Heart left ventricle (tissue), 16 donors: ENCODE measurements around the gene PDE11A. TPM values are rescaled to one million over a fixed set of nuclear protein-coding genes. Genes with fewer than 3 reads are reported as not detected.

Experiments
- ATAC-seq, 4 donors: fragments of 200-7000 bp; cut with Tn5 transposase; one replicate each; pipeline ENCODE4 v1.9.1; 2020 to 2022; ENCODE audit warnings: moderate library complexity in 4 of 4, mild to moderate bottlenecking in 3 of 4, moderate number of reproducible peaks in 1 of 4
- DNase-seq, 5 donors: peaks; one replicate each; pipeline ENCODE4 v3.0.0-alpha.2; 2020
- H3K27ac ChIP-seq, 12 donors: fragments of 200-600 bp; sonication (generic) in 4 of 12; one replicate each; pipeline versions ENCODE4 v1.5.0 to v1.8.0; 2016 to 2022; ENCODE audit warnings: mild to moderate bottlenecking in 2 of 12
- H3K27me3 ChIP-seq, 9 donors: fragments of 200-600 bp; sonication (generic) in 2 of 9; one replicate each; pipeline versions ENCODE4 v1.5.1 to v1.8.0; 2016 to 2022; ENCODE audit warnings: mild to moderate bottlenecking in 3 of 9
- H3K36me3 ChIP-seq, 9 donors: fragments of 200-600 bp; sonication (generic) in 2 of 9; one replicate each; pipeline versions ENCODE4 v1.5.0 to v1.8.0; 2018 to 2022; ENCODE audit warnings: mild to moderate bottlenecking in 2 of 9
- H3K4me1 ChIP-seq, 12 donors: fragments of 200-600 bp; sonication (generic) in 4 of 12; one replicate each; pipeline versions ENCODE4 v1.5.0 to v1.8.0; 2016 to 2022; ENCODE audit warnings: mild to moderate bottlenecking in 3 of 12
- H3K4me3 ChIP-seq, 12 donors: fragments of 200-600 bp; sonication (generic) in 4 of 12; one replicate each; pipeline versions ENCODE4 v1.5.0 to v1.8.0; 2017 to 2022; ENCODE audit warnings: mild to moderate bottlenecking in 9 of 12, moderate library complexity in 4 of 12
- H3K9me3 ChIP-seq, 12 donors: fragments of 200-600 bp; sonication (generic) in 4 of 12; one replicate each; pipeline versions ENCODE4 v1.5.0 to v1.8.0; 2016 to 2022; ENCODE audit warnings: mild to moderate bottlenecking in 1 of 12
- CTCF ChIP-seq, 12 donors: fragments of 200-600 bp; sonication (generic) in 4 of 12; IDR thresholded peaks; one replicate each; pipeline versions ENCODE4 v1.5.0 to v1.8.0; 2018 to 2022; ENCODE audit warnings: antibody characterized with exemption in 12 of 12, mild to moderate bottlenecking in 5 of 12
- POLR2A ChIP-seq, 2 donors: fragments of 450-650 bp; IDR thresholded peaks; one replicate each; pipeline ENCODE4 v1.6.1; 2017; ENCODE audit warnings: antibody characterized with exemption in 2 of 2, mild to moderate bottlenecking in 2 of 2, moderate library complexity in 2 of 2
- WGBS, 4 donors: extraction: QIAGEN DNeasy Blood & Tissue Kit in 2 of 4; methylation state at CpG; one replicate each; pipeline versions ENCODE4 v1.1.5 to v1.1.7; 2013 to 2018; 5-methylcytosine and 5-hydroxymethylcytosine counted together
- intact Hi-C, 10 donors: fragments of 100-400 bp; cut with DNase I; formaldehyde crosslinking; loops; one replicate each; pipeline versions ENCODE4 v1.11.1 to v1.14.2; 2022
- polyA plus RNA-seq, 2 donors: library from polyadenylated mRNA; stranded (reverse); fragments of 200-250 nt; gene quantifications; one replicate each; pipeline ENCODE4 v1.2.3, GENCODE V29; 2013
- total RNA-seq, 9 donors: library from RNA; depleted of rRNA in 2 of 9; stranded (reverse); fragments of >200 nt in 2 of 9; fragmentation: NEBNext Ultra II Directional in 3 of 9; extraction: Animal tissue kit (Norgen Biotek cat#: 25700) in 3 of 9; gene quantifications; one replicate each; pipeline versions ENCODE4 v1.1.0 to v1.2.4, GENCODE V29; 2016 to 2023
- donor health status: ischemic (EF 13 %, LVEDD 7.1; RV severe dilation, severe dysfunction).
- donor health status: healthy with polysubstance abuse.
- donor health status: DM: no; HTN: yes; CAD: no.
- donor health status: DM: no; HTN: no; CAD: no.
- donor health status: ischemic (EF 25% LVEDD 6.9; RV normal size, moderate dysfunction).
- donor health status: ischemic (EF 25% LVEDD 5.7; RV mildly dilated, moderate dysfunction).
- donor health status: healthy.
- donor health status: DM: yes; HTN: yes; CAD: no.
- donor health status: ischemic (EF 35%, LVEDD 5.7; RV mildly dilated, moderate dysfunction).
- donor health status: nonischemic (EF 11% LVEDD 7.7; RV severe dilation, severe dysfunction).
- donor health status: DM: yes; HTN: yes; CAD: no.
- donor health status: PGD.
- donor health status: ischemic (EF 29% LVEDD 5.4; RV normal size, mild dysfunction).
- donor health status: nonischemic (EF 23%, LVEDD 6.1; RV moderate dilation, normal function).

Gene PDE11A
- total and polyA plus RNA-seq, 11 donors: 0.24 to 2.9 (median 0.88) TPM

GRCh38 chr2:177889818-177890460 is 182.6 kb downstream of the PDE11A start:
- WGBS, 4 donors: 53 to 88% (median 81%) methylated on average over 1 of the region's 1 CpG
- no peak for DNase-seq

GRCh38 chr2:177888581-177888980 is 184.0 kb downstream of the PDE11A start:
- Histone ChIP-seq H3K27ac (no peak overlapping the region), H3K36me3 (no peaks in the 10 kb centered on the region), H3K4me3 (no peak overlapping the region), H3K9me3 (no peaks in the 10 kb centered on the region), H3K27me3 (no peaks in the 10 kb centered on the region), H3K4me1 (peaks cover 0 to 13% (median 0%) of the 10 kb centered on the region in 12 donors)
- 75 to 85% (median 80%) methylated on average over 2 of the region's 2 CpGs for WGBS, 4 donors
- ATAC-seq (no peak), DNase-seq (no peak)
- intact Hi-C loops: no loop called here
- TF ChIP-seq CTCF (IDR thresholded peaks at IDR 0.05) (no peak), POLR2A (IDR thresholded peaks at IDR 0.05) (no peak)

More at GRCh38 chr2:177889818-177890460, 182.6 kb downstream of the PDE11A start:
- Histone ChIP-seq H3K27ac (no peak overlapping the region), H3K9me3 (no peaks in the 10 kb centered on the region), H3K36me3 (no peaks in the 10 kb centered on the region), H3K4me3 (no peak overlapping the region), H3K27me3 (no peaks in the 10 kb centered on the region), H3K4me1 (peaks cover 0 to 23% (median 0%) of the 10 kb centered on the region in 12 donors)
- TF ChIP-seq POLR2A (IDR thresholded peaks at IDR 0.05): no peak
- no peak for TF ChIP-seq CTCF (IDR thresholded peaks at IDR 0.05)
- no peak for ATAC-seq
- intact Hi-C loops: no loop called here

GRCh38 chr2:177887722-177888121 is 184.9 kb downstream of the PDE11A start:
- TF ChIP-seq CTCF (IDR thresholded peaks at IDR 0.05): no peak
- no peak for TF ChIP-seq POLR2A (IDR thresholded peaks at IDR 0.05)
- ATAC-seq (no peak), DNase-seq (no peak)
- H3K9me3 ChIP-seq: no peaks in the 10 kb centered on the region
- H3K36me3 ChIP-seq: no peaks in the 10 kb centered on the region
- H3K27ac ChIP-seq: peak overlapping the region in 1 of 12 donors; percentile 55
- WGBS, 4 donors: 79 to 91% (median 85%) methylated on average over 3 of the region's 3 CpGs
- no peak overlapping the region for H3K4me3 ChIP-seq
- intact Hi-C loops: no loop called here
- H3K27me3 ChIP-seq: no peaks in the 10 kb centered on the region
- peaks cover 0 to 7% (median 0%) of the 10 kb centered on the region in 12 donors for H3K4me1 ChIP-seq

GRCh38 chr2:177886824-177887223 is 185.8 kb downstream of the PDE11A start:
- Histone ChIP-seq H3K4me1 (peaks cover 0 to 11% (median 0%) of the 10 kb centered on the region in 12 donors), H3K36me3 (no peaks in the 10 kb centered on the region), H3K27ac (peak overlapping the region in 1 of 12 donors; percentile 55), H3K9me3 (no peaks in the 10 kb centered on the region), H3K4me3 (no peak overlapping the region), H3K27me3 (no peaks in the 10 kb centered on the region)
- ATAC-seq: no peak
- TF ChIP-seq CTCF (IDR thresholded peaks at IDR 0.05): no peak
- no peak for TF ChIP-seq POLR2A (IDR thresholded peaks at IDR 0.05)
- intact Hi-C loops: no loop called here
- 65 to 77% (median 73%) methylated on average over 1 of the region's 1 CpG for WGBS, 4 donors
- no peak for DNase-seq
